Osteoblast (primary cell): ENCODE data around the gene RPS6KA2. TPM values are rescaled to one million over a fixed set of nuclear protein-coding genes. Genes with fewer than 3 reads are reported as not detected.

Experiments
- DNase-seq: peaks from one replicate; pipeline ENCODE4 v3.0.0; 2011; ENCODE audit warnings: low spot score, mixed read lengths; ENCODE audit not compliant: insufficient read length; ENCODE audit errors: missing footprints
- H2AFZ ChIP-seq: 2 replicates; pipeline ENCODE4 v1.6.0; 2011; ENCODE audit warnings: mild to moderate bottlenecking, low read length
- H3K27ac ChIP-seq: 2 replicates; pipeline ENCODE4 v1.5.1; 2011; ENCODE audit warnings: mild to moderate bottlenecking, low read depth, low read length, moderate library complexity
- H3K27me3 ChIP-seq: 2 replicates; pipeline ENCODE4 v1.6.0; 2012; ENCODE audit warnings: mild to moderate bottlenecking, control low read depth, inconsistent platforms, low read length, moderate library complexity; ENCODE audit not compliant: insufficient read depth
- H3K36me3 ChIP-seq: 2 replicates; pipeline ENCODE4 v1.5.1; 2011; ENCODE audit warnings: mild to moderate bottlenecking, low read length, control low read depth, moderate library complexity; ENCODE audit not compliant: insufficient read depth
- H3K4me1 ChIP-seq: 2 replicates; pipeline ENCODE4 v1.5.1; 2011; ENCODE audit warnings: mild to moderate bottlenecking, low read length, control low read depth, moderate library complexity; ENCODE audit not compliant: insufficient read depth
- H3K4me2 ChIP-seq: 2 replicates; pipeline ENCODE4 v1.6.0; 2011; ENCODE audit warnings: mild to moderate bottlenecking, low read length; ENCODE audit not compliant: insufficient read depth
- H3K4me3 ChIP-seq: fragments of 200-600 bp; sonication (generic); 3 replicates; pipeline ENCODE4 v1.5.1; 2012; ENCODE audit warnings: mild to moderate bottlenecking, low read length, inconsistent platforms; ENCODE audit not compliant: insufficient read depth
- H3K79me2 ChIP-seq: 2 replicates; pipeline ENCODE4 v1.6.0; 2012; ENCODE audit warnings: mild to moderate bottlenecking, low read length, control low read depth, inconsistent platforms; ENCODE audit not compliant: insufficient read depth
- H3K9me3 ChIP-seq: 2 replicates; pipeline ENCODE4 v1.5.1; 2011; ENCODE audit warnings: low read depth, low read length, control low read depth
- H4K20me1 ChIP-seq: 2 replicates; pipeline ENCODE4 v1.6.0; 2012; ENCODE audit warnings: mild to moderate bottlenecking, low read length, control low read depth; ENCODE audit not compliant: insufficient read depth
- total RNA-seq: library from RNA; depleted of rRNA; stranded (reverse); fragments of >200 nt; gene quantifications from 2 replicates; pipeline ENCODE4 v1.2.3, GENCODE V29; 2012
- TF ChIP-seq, protein P1 (sequence below): IDR thresholded peaks from 2 replicates; pipeline ENCODE4 v1.5.1; 2011; ENCODE audit warnings: mild to moderate bottlenecking, low read depth, low read length, moderate library complexity; ENCODE audit errors: extremely low read depth

Gene RPS6KA2
- total RNA-seq, 1 donor = 113 TPM

DNA sequence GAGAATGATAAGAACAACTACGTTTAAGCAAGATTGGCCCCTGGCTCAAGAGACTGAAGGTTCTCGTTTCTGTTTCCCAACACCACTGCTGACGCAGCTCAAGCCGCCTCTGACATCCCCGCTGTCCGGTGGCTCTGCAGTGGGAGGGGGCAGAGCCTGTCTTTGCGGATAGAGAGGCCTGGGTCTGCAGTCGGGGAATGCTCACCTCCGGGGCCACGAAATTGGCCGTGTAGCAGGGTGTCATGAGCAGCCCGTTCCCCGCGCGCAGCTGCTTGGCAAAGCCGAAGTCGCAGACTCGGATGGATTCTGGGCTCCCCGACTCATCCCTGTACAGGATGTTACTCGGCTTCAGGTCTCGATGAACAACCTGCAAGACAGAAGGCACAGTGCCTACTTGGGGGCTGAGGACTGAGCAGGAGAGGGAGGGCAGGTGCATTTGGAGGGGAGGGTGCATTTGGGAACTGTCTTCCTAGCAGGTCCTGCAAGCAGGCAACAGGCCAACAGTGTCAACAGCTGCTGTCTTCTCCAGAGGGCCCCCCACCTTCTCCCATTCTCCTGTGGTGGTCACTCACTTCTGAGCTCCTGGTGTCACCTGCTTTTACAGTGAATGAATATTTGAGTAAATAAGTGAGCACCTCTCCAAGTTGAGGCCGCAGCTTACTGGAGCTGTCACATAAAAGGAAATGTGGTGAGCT lies 203.9 kb downstream of the RPS6KA2 start:
- peaks cover 23% of the 10 kb centered on the region for H3K36me3 ChIP-seq
- H3K27me3 ChIP-seq = no peaks in the 10 kb centered on the region
- H3K4me1 ChIP-seq = peaks cover 5% of the 10 kb centered on the region

DNA sequence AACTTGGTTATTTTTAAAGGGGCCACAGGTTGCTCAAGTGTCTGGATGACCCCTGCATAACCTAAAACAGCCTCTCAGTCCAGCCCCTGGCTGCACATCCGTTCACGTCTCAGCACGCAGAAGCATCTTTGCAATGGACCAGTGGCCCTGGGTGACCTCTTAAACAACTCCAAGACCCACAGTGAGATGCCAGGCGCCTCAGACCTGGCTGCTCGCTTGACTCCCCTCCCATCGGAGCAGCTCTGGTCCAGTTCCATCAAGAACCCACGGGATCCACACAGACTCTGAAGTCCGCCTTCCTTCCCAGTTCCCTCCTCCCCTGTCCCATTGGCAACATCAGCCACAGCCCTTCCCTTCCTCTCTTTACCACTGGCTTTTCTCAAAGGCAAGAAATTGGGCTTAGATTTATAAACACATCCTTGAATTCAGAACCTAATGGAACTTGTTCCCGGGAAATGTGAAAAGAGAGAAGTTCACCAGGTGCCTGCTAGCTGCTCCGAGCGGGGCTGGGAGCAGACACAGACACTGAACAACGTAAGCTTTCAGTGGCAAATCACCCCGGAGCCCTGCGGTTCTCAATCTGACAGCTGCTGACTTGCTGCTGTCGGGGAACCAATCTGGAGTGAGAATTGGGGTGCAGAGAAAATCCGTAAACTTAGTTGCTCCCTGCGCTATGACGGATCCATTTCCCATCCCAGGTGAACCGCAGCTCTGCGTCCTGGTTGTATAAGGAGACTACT lies 204.7 kb downstream of the RPS6KA2 start:
- Histone ChIP-seq H3K79me2 (no peaks in the 10 kb centered on the region), H3K27ac (no peak overlapping the region), H3K4me1 (peaks cover 5% of the 10 kb centered on the region), H3K27me3 (no peaks in the 10 kb centered on the region), H3K36me3 (peaks cover 26% of the 10 kb centered on the region), H3K4me2 (no peak overlapping the region), H3K9me3 (no peaks in the 10 kb centered on the region), H2AFZ (no peak overlapping the region), H3K4me3 (no peak overlapping the region), H4K20me1 (no peaks in the 10 kb centered on the region)
- TF ChIP-seq, protein P1, sequence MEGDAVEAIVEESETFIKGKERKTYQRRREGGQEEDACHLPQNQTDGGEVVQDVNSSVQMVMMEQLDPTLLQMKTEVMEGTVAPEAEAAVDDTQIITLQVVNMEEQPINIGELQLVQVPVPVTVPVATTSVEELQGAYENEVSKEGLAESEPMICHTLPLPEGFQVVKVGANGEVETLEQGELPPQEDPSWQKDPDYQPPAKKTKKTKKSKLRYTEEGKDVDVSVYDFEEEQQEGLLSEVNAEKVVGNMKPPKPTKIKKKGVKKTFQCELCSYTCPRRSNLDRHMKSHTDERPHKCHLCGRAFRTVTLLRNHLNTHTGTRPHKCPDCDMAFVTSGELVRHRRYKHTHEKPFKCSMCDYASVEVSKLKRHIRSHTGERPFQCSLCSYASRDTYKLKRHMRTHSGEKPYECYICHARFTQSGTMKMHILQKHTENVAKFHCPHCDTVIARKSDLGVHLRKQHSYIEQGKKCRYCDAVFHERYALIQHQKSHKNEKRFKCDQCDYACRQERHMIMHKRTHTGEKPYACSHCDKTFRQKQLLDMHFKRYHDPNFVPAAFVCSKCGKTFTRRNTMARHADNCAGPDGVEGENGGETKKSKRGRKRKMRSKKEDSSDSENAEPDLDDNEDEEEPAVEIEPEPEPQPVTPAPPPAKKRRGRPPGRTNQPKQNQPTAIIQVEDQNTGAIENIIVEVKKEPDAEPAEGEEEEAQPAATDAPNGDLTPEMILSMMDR = no peak
- no peak for DNase-seq

More for the DNA sequence above, 203.9 kb downstream of the RPS6KA2 start:
- H4K20me1 ChIP-seq = no peaks in the 10 kb centered on the region
- H3K79me2 ChIP-seq = no peaks in the 10 kb centered on the region
- H3K9me3 ChIP-seq = no peaks in the 10 kb centered on the region
- TF ChIP-seq, protein P1 = no peak
- no peak for DNase-seq
- no peak overlapping the region for H2AFZ ChIP-seq
- H3K27ac ChIP-seq = no peak overlapping the region
- no peak overlapping the region for H3K4me2 ChIP-seq
- no peak overlapping the region for H3K4me3 ChIP-seq

DNA sequence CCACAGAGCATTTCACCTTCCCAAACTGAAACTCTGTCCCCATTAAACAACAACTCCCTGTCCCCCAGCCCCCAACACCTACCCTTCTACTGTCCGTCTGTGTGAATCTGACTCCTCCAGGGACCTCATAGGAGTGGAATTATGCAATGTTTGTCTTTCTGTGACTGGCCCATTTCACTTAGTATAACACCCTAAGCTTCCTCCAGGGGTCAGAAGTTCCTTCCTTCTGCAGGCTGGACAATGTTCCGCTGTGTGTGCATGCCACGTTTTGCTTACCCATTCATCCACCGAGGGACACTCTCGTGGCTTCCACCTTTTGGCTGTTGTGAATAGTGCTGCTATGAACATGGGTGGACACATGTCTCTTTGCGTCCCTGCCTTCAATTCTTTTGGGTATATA lies 206.7 kb downstream of the RPS6KA2 start:
- H3K36me3 ChIP-seq = peaks cover 26% of the 10 kb centered on the region

DNA sequence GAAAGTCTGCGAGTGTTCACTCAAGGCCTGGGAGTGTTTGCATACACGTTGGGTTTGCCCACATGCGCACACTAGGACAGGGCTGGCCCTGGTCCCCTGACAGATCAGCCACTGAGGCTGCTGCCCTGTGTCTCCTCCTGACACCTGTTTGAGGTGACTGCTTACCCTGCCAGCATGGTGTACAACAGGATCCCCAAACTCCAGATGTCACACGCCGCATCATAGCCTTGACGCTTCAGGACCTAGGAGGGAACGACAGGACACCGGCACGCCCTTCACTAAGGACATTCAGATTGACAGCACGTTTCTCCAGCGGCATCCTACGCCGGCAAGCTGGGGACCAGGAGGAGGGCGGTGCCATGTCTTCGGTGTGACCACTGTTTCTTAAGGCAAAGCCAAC lies 207.3 kb downstream of the RPS6KA2 start:
- no peak overlapping the region for H3K4me3 ChIP-seq
- H2AFZ ChIP-seq = no peak overlapping the region
- H4K20me1 ChIP-seq = no peaks in the 10 kb centered on the region
- no peak overlapping the region for H3K4me2 ChIP-seq
- H3K36me3 ChIP-seq = peaks cover 26% of the 10 kb centered on the region
- H3K79me2 ChIP-seq = peaks cover 3% of the 10 kb centered on the region
- H3K27ac ChIP-seq = no peak overlapping the region
- H3K9me3 ChIP-seq = no peaks in the 10 kb centered on the region
- H3K4me1 ChIP-seq = peaks cover 5% of the 10 kb centered on the region
- TF ChIP-seq, protein P1 = no peak
- H3K27me3 ChIP-seq = no peaks in the 10 kb centered on the region
- no peak for DNase-seq

More for the DNA sequence above, 206.7 kb downstream of the RPS6KA2 start:
- no peak overlapping the region for H2AFZ ChIP-seq
- no peaks in the 10 kb centered on the region for H3K27me3 ChIP-seq
- no peak overlapping the region for H3K4me3 ChIP-seq
- H3K9me3 ChIP-seq = no peaks in the 10 kb centered on the region
- DNase-seq = no peak
- no peaks in the 10 kb centered on the region for H4K20me1 ChIP-seq
- H3K4me2 ChIP-seq = no peak overlapping the region
- H3K4me1 ChIP-seq = peaks cover 5% of the 10 kb centered on the region
- no peak overlapping the region for H3K27ac ChIP-seq
- TF ChIP-seq, protein P1 = peak; percentile 47
- peaks cover 3% of the 10 kb centered on the region for H3K79me2 ChIP-seq
